IMR-90 (cell line): ENCODE results near the gene CD81. TPM values are rescaled to one million over a fixed set of nuclear protein-coding genes. Genes with fewer than 3 reads are reported as not detected.

Experiments used
- ATAC-seq: fragments of 200-7000 bp; cut with Tn5 transposase; 2 replicates; pipeline ENCODE4 v1.9.1; 2020; ENCODE audit warnings: low read depth, mild to moderate bottlenecking, moderate library complexity
- BruUV-seq: library from RNA; stranded (reverse); fragments of 400-500 nt; replicated peaks from 2 replicates; lab custom pipeline; 2021; lab: Mats Ljungman, UMichigan
- CTCF ChIA-PET: fragments of 300-600 bp; formaldehyde crosslinking; extraction: SDS; loops from one replicate; lab custom pipeline; 2021; ENCODE audit warnings: antibody characterized with exemption; lab: Yijun Ruan, JAX
- POLR2A ChIA-PET: fragments of 300-600 bp; sonication (Branson Sonifier 250); formaldehyde crosslinking; loops from one replicate; lab custom pipeline; 2022; ENCODE audit warnings: antibody characterized with exemption; ENCODE audit not compliant: unreplicated experiment; lab: Charles Lee
- DNase-seq: peaks from one replicate; pipeline ENCODE4 v3.0.0; 2013
- H2AFZ ChIP-seq: replicated peaks from 2 replicates; pipeline ENCODE3; 2013; ENCODE audit warnings: low read length, mild to moderate bottlenecking; ENCODE audit not compliant: poor library complexity
- H2AK5ac ChIP-seq: 2 replicates; pipeline ENCODE4 v1.6.1; 2013; ENCODE audit warnings: low read depth, low read length, inconsistent platforms
- H2AK9ac ChIP-seq: replicated peaks from 2 replicates; pipeline ENCODE3; 2013; ENCODE audit warnings: mild to moderate bottlenecking, low read depth, low read length, moderate library complexity; ENCODE audit not compliant: poor library complexity
- H2BK120ac ChIP-seq: 2 replicates; pipeline ENCODE4 v1.6.1; 2013; ENCODE audit warnings: low read depth, low read length, inconsistent platforms
- H2BK15ac ChIP-seq: 3 replicates; pipeline ENCODE4 v1.6.1; 2013; ENCODE audit warnings: low read depth, low read length, inconsistent platforms
- H2BK20ac ChIP-seq: 2 replicates; pipeline ENCODE4 v1.6.1; 2013; ENCODE audit warnings: low read depth, mild to moderate bottlenecking, inconsistent platforms, low read length, moderate library complexity
- H2BK5ac ChIP-seq: 2 replicates; pipeline ENCODE4 v1.6.1; 2013; ENCODE audit warnings: mild to moderate bottlenecking, low read depth, low read length, inconsistent platforms; ENCODE audit not compliant: poor library complexity, severe bottlenecking
- H3K14ac ChIP-seq: replicated peaks from 2 replicates; pipeline ENCODE4 v1.6.1; 2013; ENCODE audit warnings: low read depth, low read length, inconsistent platforms
- H3K18ac ChIP-seq: 2 replicates; pipeline ENCODE4 v1.6.1; 2013; ENCODE audit warnings: low read depth, low read length, control low read depth
- H3K23ac ChIP-seq: 2 replicates; pipeline ENCODE4 v1.6.1; 2013; ENCODE audit warnings: low read depth, low read length, inconsistent platforms
- H3K27ac ChIP-seq: 2 replicates; pipeline ENCODE4 v1.5.1; 2013; ENCODE audit warnings: mild to moderate bottlenecking, control low read depth, low read length; ENCODE audit not compliant: insufficient read depth
- H3K27me3 ChIP-seq: 2 replicates; pipeline ENCODE4 v1.6.1; 2013; ENCODE audit warnings: low read length; ENCODE audit not compliant: control insufficient read depth, insufficient read depth
- H3K36me3 ChIP-seq: 2 replicates; pipeline ENCODE4 v1.6.1; 2013; ENCODE audit warnings: low read length, mixed read lengths; ENCODE audit not compliant: control insufficient read depth, insufficient read depth
- H3K4ac ChIP-seq: 2 replicates; pipeline ENCODE4 v1.6.1; 2013; ENCODE audit warnings: low read depth, low read length, inconsistent platforms
- H3K4me1 ChIP-seq: 2 replicates; pipeline ENCODE4 v1.6.1; 2013; ENCODE audit warnings: low read length, mixed read lengths; ENCODE audit not compliant: control insufficient read depth, insufficient read depth
- H3K4me2 ChIP-seq: 2 replicates; pipeline ENCODE4 v1.6.1; 2013; ENCODE audit warnings: low read depth, mild to moderate bottlenecking, control low read depth, low read length, moderate library complexity
- H3K4me3 ChIP-seq: 2 replicates; pipeline ENCODE4 v1.5.1; 2013; ENCODE audit warnings: low read depth, mild to moderate bottlenecking, control low read depth, low read length, moderate library complexity; ENCODE audit not compliant: insufficient read depth
- H3K56ac ChIP-seq: 2 replicates; pipeline ENCODE4 v1.6.1; 2013; ENCODE audit warnings: low read length, inconsistent platforms; ENCODE audit not compliant: insufficient read depth; ENCODE audit errors: extremely low read depth
- H3K79me1 ChIP-seq, 2 experiments: 2 replicates each; pipeline ENCODE4 v1.6.1; 2013; ENCODE audit warnings: low read length in 2 of 2, inconsistent platforms in 1 of 2, low read depth in 1 of 2
- H3K9ac ChIP-seq: 2 replicates; pipeline ENCODE4 v1.6.1; 2013; ENCODE audit warnings: low read depth, low read length, control low read depth
- H3K9me1 ChIP-seq: 2 replicates; pipeline ENCODE4 v1.6.1; 2013; ENCODE audit warnings: low read length, inconsistent platforms; ENCODE audit not compliant: insufficient read depth
- H3K9me3 ChIP-seq: 2 replicates; pipeline ENCODE4 v1.6.1; 2013; ENCODE audit warnings: low read length; ENCODE audit not compliant: control insufficient read depth, insufficient read depth
- H4K20me1 ChIP-seq: 2 replicates; pipeline ENCODE4 v1.6.1; 2013; ENCODE audit warnings: low read length, inconsistent platforms; ENCODE audit not compliant: insufficient read depth
- H4K5ac ChIP-seq: 2 replicates; pipeline ENCODE4 v1.6.1; 2013; ENCODE audit warnings: mild to moderate bottlenecking, low read depth, low read length, control low read depth
- H4K8ac ChIP-seq, 2 experiments: 2 replicates each; pipeline ENCODE4 v1.6.1; 2013; ENCODE audit warnings: low read depth in 2 of 2, low read length in 2 of 2, control low read depth in 1 of 2, inconsistent platforms in 1 of 2
- H4K91ac ChIP-seq: 2 replicates; pipeline ENCODE4 v1.6.1; 2013; ENCODE audit warnings: low read depth, low read length, inconsistent platforms; ENCODE audit not compliant: insufficient read depth
- CEBPB ChIP-seq: IDR thresholded peaks from 2 replicates; pipeline ENCODE4 v1.6.1; 2012; ENCODE audit warnings: low read depth, low read length, improper control_type of control experiment
- MAZ ChIP-seq: IDR thresholded peaks from 2 replicates; pipeline ENCODE4 v1.6.1; 2012; ENCODE audit warnings: low read depth, mild to moderate bottlenecking, low read length, improper control_type of control experiment, moderate library complexity, borderline replicate concordance
- MXI1 ChIP-seq: IDR thresholded peaks from 2 replicates; pipeline ENCODE4 v1.6.1; 2012; ENCODE audit warnings: low read depth, mild to moderate bottlenecking, low read length, moderate library complexity, borderline replicate concordance
- NFE2L2 ChIP-seq: fragments of 150-350 bp; IDR thresholded peaks from 2 replicates; pipeline ENCODE4 v1.6.1; 2016; ENCODE audit warnings: low read depth, mild to moderate bottlenecking, low read length
- WGBS, 2 experiments: methylation state at CpG; one replicate each; pipeline versions ENCODE4 v1.1.5 to v1.1.7; 2013; ENCODE audit warnings: missing lambda C conversion rate in 2 of 2; ENCODE audit not compliant: insufficient read length in 1 of 2; ENCODE audit errors: extremely low coverage in 2 of 2; 5-methylcytosine and 5-hydroxymethylcytosine counted together
- dilution Hi-C: fragments of 300-500 bp; cut with HindIII; formaldehyde crosslinking; loops from one replicate; pipeline ENCODE4 v1.14.3; 2018; ENCODE audit warnings: low sequenced_read_pairs; ENCODE audit not compliant: unreplicated experiment
- in situ Hi-C: fragments of 300-500 bp; cut with MboI; formaldehyde crosslinking; loops from 3 replicates; pipeline ENCODE4 v1.14.3; 2019; ENCODE audit warnings: low sequenced_read_pairs, inconsistent platforms, mixed read lengths
- intact Hi-C: fragments of 100-400 bp; cut with micrococcal nuclease; formaldehyde crosslinking; loops from 2 replicates; pipeline ENCODE4 v1.10.0; 2022
- polyA plus RNA-seq, 3 experiments: library from polyadenylated mRNA; depleted of rRNA; stranded (reverse); fragments of >200 nt; gene quantifications; 2 replicates each; pipeline ENCODE4 v1.2.3, GENCODE V29; 2012; ENCODE audit warnings: low replicate concordance in 1 of 3
- total RNA-seq: library from RNA; depleted of rRNA; stranded (reverse); fragments of >200 nt; gene quantifications from 2 replicates; pipeline ENCODE4 v1.2.3, GENCODE V29; 2012

CD81 gene
- total and polyA plus RNA-seq, 2 of the 4 experiments (the other 2 are of a cell fraction) = 159 to 689 TPM

GRCh38 chr11:2390091-2390724 is 13.1 kb downstream of the CD81 start (continued):
- no peak for TF ChIP-seq CEBPB

DNA sequence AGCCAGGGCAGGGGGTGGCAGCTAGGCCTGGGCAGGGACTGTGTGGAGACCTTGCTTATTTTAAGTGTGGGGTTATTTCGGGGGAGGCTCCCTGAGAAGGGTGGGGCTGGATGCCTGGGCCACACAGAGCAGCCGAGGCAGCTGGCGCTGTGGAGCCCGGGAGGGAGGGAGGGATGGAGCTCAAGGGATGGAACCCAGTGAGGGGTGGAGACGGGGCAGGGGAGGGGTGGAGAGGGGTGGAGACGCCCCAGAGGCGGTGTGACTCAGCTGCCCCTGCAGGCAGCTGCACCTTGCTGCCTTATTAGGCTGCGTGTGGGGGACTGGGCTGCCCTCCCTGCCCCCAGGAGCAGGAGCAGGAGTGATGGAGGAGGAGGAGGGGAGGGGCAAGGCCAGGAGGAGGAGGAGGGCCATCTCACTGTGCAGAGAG is 13.6 kb downstream of the CD81 start:
- Histone ChIP-seq H2AK5ac (peak overlapping the region; percentile 96), H3K4me1 (peaks cover 39% of the 10 kb centered on the region), H3K36me3 (peaks cover 38% of the 10 kb centered on the region), H3K9ac (peak overlapping the region; percentile 48), H3K27me3 (no peaks in the 10 kb centered on the region), H4K8ac (peak overlapping the region; percentile 75 to 87), H3K18ac (peak overlapping the region; percentile 24; the same call in 1 of the 2 replicates), H2BK15ac (peak overlapping the region; percentile 6; the same call in 1 of the 3 replicates), H2BK120ac (peak overlapping the region; percentile 64), H3K23ac (no peak overlapping the region), H4K5ac (peak overlapping the region; percentile 34; the same call in 1 of the 2 replicates), H3K4ac (peak overlapping the region; percentile 76), H2BK20ac (no peak overlapping the region), H3K27ac (peak overlapping the region; percentile 74), H3K56ac (no peak overlapping the region), H3K4me3 (no peak overlapping the region), H2AK9ac (peak overlapping the region; percentile 99), H3K14ac (peak overlapping the region; percentile 68; the same call in 1 of the 2 replicates), H4K91ac (peak overlapping the region; percentile 78), H2AFZ (peak overlapping the region; percentile 64), H3K9me3 (no peaks in the 10 kb centered on the region), H3K4me2 (no peak overlapping the region; the same call in 1 of the 2 replicates), H3K79me1 (peaks cover 19 to 62% of the 10 kb centered on the region in 2 experiments), H3K9me1 (peaks cover 4% of the 10 kb centered on the region; the same call in 1 of the 2 replicates), H2BK5ac (peak overlapping the region; percentile 73), H4K20me1 (peaks cover 65% of the 10 kb centered on the region)
- no TSS peak for BruUV-seq
- DNase-seq (peak; percentile 78), ATAC-seq (peak; percentile 89)
- TF ChIP-seq NFE2L2 = no peak
- TF ChIP-seq MAZ = peak; percentile 56; the same call in 1 of the 2 replicates
- no peak for TF ChIP-seq MXI1
- no peak for TF ChIP-seq CEBPB
- WGBS, 2 experiments = 27% methylated on average over 4 of the region's 8 CpGs; no CpG with 5 or more reads in 1 of the 2 experiments
- POLR2A ChIA-PET = no interaction called here
- CTCF ChIA-PET = interaction anchor here (1.1 kb wide), 1 partner anchor 84 kb away, joined by 3 read pairs; no protein-coding TSS in a partner anchor
- intact Hi-C loops = no loop called here
- dilution Hi-C loops = no loop called here
- in situ Hi-C loops = no loop called here
